HG02798 (cell line): ENCODE data around the gene P2RX3.

Experiments used
- ATAC-seq: cut with Tn5 transposase; IDR thresholded peaks from one replicate; pipeline ENCODE4 v1.9.1; 2021; ENCODE audit warnings: mild to moderate bottlenecking; ENCODE audit not compliant: unreplicated experiment, poor library complexity

P2RX3 gene

GRCh38 chr11:57309106-57310059 lies 28.8 kb upstream of the P2RX3 start:
- no peak for ATAC-seq

- ATAC-seq = no peak
Measured at GRCh38 chr11:57310091-57310490, 28.1 kb upstream of the P2RX3 start.

GRCh38 chr11:57310630-57311086 lies 27.5 kb upstream of the P2RX3 start:
- ATAC-seq = no peak

- peak; percentile 95 for ATAC-seq
Measured at GRCh38 chr11:57311109-57311936, 26.8 kb upstream of the P2RX3 start.

- ATAC-seq = no peak
Measured at GRCh38 chr11:57312511-57313021, 25.6 kb upstream of the P2RX3 start.

- no peak for ATAC-seq
Measured at GRCh38 chr11:57313071-57313787, 24.9 kb upstream of the P2RX3 start.

- ATAC-seq = no peak
Measured at GRCh38 chr11:57313788-57314135, 24.4 kb upstream of the P2RX3 start.

- ATAC-seq = no peak
Measured at GRCh38 chr11:57314221-57314973, 23.8 kb upstream of the P2RX3 start.

GRCh38 chr11:57315491-57315890 lies 22.7 kb upstream of the P2RX3 start:
- no peak for ATAC-seq

- ATAC-seq = no peak
Measured at GRCh38 chr11:57316017-57316416, 22.1 kb upstream of the P2RX3 start.

GRCh38 chr11:57318178-57318577 lies 20.0 kb upstream of the P2RX3 start:
- no peak for ATAC-seq

- ATAC-seq = no peak
Measured at GRCh38 chr11:57320067-57320718, 18.0 kb upstream of the P2RX3 start.

GRCh38 chr11:57320719-57321387 lies 17.3 kb upstream of the P2RX3 start:
- no peak for ATAC-seq

- ATAC-seq = no peak
Measured at GRCh38 chr11:57321388-57322255, 16.5 kb upstream of the P2RX3 start.

- no peak for ATAC-seq
Measured at GRCh38 chr11:57322256-57323166, 15.6 kb upstream of the P2RX3 start.

- ATAC-seq = no peak
Measured at GRCh38 chr11:57323167-57323854, 14.8 kb upstream of the P2RX3 start.
